Esophagus squamous epithelium (tissue), 4 donors: ENCODE data around the gene ZNF385B.
"Not testable (repeated sequence)": the region's sequence is repeated elsewhere in the genome, so short reads cannot be mapped to it uniquely, and the experiment has no call there.

Experiments used
- POLR2A ChIP-seq, 4 donors: fragments of 450-650 bp; IDR thresholded peaks; one replicate each; pipeline ENCODE4 v1.6.1; 2017; ENCODE audit warnings: antibody characterized with exemption in 4 of 4, mild to moderate bottlenecking in 4 of 4, moderate library complexity in 3 of 4
- TF ChIP-seq, protein P1 (sequence below), 6 experiments: fragments of 450-650 bp in 4 of 6; fragments of 200-600 bp in 2 of 6; sonication (generic) in 2 of 6; IDR thresholded peaks; one replicate each; pipeline ENCODE4 v1.5.1; 2016 to 2019; ENCODE audit warnings: antibody characterized with exemption in 6 of 6, mild to moderate bottlenecking in 4 of 6, moderate library complexity in 4 of 6

DNA sequence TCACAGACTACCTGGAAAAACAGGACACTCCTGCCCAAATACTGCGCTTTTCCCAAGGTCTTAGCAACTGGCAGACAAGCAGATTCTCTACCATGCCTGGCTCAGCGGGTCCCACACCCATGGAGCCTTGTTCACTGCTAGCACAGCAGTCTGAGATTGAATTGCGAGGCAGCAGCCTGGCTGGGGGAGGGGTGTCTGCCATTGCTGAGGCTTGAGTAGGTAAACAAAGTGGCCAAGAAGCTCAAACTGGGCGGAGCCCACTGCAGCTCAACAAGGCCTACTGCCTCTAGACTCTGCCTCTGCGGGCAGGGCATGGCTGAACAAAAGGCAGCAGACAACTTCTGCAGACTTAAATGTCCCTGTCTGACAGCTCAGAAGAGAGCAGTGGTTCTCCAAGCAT is 231.6 kb downstream of the ZNF385B start:
- TF ChIP-seq, protein P1, sequence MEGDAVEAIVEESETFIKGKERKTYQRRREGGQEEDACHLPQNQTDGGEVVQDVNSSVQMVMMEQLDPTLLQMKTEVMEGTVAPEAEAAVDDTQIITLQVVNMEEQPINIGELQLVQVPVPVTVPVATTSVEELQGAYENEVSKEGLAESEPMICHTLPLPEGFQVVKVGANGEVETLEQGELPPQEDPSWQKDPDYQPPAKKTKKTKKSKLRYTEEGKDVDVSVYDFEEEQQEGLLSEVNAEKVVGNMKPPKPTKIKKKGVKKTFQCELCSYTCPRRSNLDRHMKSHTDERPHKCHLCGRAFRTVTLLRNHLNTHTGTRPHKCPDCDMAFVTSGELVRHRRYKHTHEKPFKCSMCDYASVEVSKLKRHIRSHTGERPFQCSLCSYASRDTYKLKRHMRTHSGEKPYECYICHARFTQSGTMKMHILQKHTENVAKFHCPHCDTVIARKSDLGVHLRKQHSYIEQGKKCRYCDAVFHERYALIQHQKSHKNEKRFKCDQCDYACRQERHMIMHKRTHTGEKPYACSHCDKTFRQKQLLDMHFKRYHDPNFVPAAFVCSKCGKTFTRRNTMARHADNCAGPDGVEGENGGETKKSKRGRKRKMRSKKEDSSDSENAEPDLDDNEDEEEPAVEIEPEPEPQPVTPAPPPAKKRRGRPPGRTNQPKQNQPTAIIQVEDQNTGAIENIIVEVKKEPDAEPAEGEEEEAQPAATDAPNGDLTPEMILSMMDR (IDR thresholded peaks at IDR 0.05): not testable (repeated sequence)
- not testable (repeated sequence) for TF ChIP-seq POLR2A (IDR thresholded peaks at IDR 0.05)
